Neural progenitor cell (in vitro differentiated cells): ENCODE data around the gene HSPE1. TPM values are rescaled to one million over a fixed set of nuclear protein-coding genes. Genes with fewer than 3 reads are reported as not detected.

ENCODE experiments used
- DNase-seq: peaks from one replicate; pipeline ENCODE4 v3.0.0-alpha.2; 2016; ENCODE audit warnings: low spot score
- H2AFZ ChIP-seq: fragments of 200-600 bp; sonication (generic); replicated peaks from 2 replicates; pipeline ENCODE4 v1.6.1; 2016; ENCODE audit warnings: antibody characterized with exemption
- H3F3A ChIP-seq: fragments of 200-600 bp; sonication (generic); 2 replicates; pipeline ENCODE4 v1.6.1; 2016; ENCODE audit warnings: antibody characterized with exemption, low read depth
- H3K27ac ChIP-seq: fragments of 200-600 bp; sonication (generic); 2 replicates; pipeline ENCODE4 v1.5.1; 2016; ENCODE audit warnings: mild to moderate bottlenecking
- H3K27me3 ChIP-seq: fragments of 200-600 bp; sonication (generic); 2 replicates; pipeline ENCODE4 v1.6.1; 2016; ENCODE audit warnings: mild to moderate bottlenecking, moderate library complexity
- H3K36me3 ChIP-seq: fragments of 200-600 bp; sonication (generic); 2 replicates; pipeline ENCODE4 v1.5.1; 2016
- H3K4me1 ChIP-seq: fragments of 200-600 bp; sonication (generic); 2 replicates; pipeline ENCODE4 v1.6.1; 2016; ENCODE audit warnings: mixed run types
- H3K4me2 ChIP-seq: fragments of 200-600 bp; sonication (generic); 2 replicates; pipeline ENCODE4 v1.6.1; 2016
- H3K4me3 ChIP-seq: fragments of 200-600 bp; sonication (generic); 2 replicates; pipeline ENCODE4 v1.5.1; 2016
- H3K79me2 ChIP-seq: fragments of 200-600 bp; sonication (generic); 2 replicates; pipeline ENCODE4 v1.6.1; 2016; ENCODE audit warnings: low read depth
- H3K9ac ChIP-seq: fragments of 200-600 bp; sonication (generic); 2 replicates; pipeline ENCODE4 v1.6.1; 2016
- H3K9me3 ChIP-seq: fragments of 200-600 bp; sonication (generic); 2 replicates; pipeline ENCODE4 v1.5.1; 2016; ENCODE audit warnings: low read depth
- H4K20me1 ChIP-seq: fragments of 200-600 bp; sonication (generic); 2 replicates; pipeline ENCODE4 v1.6.1; 2016; ENCODE audit warnings: low read depth
- H3K27ac Mint-ChIP-seq: 3 replicates; pipeline ENCODE4 v1.8.0; 2021; ENCODE audit warnings: mixed read lengths
- H3K27me3 Mint-ChIP-seq: 2 replicates; pipeline ENCODE4 v1.8.0; 2022; ENCODE audit warnings: low read depth, mild to moderate bottlenecking, inconsistent platforms, moderate library complexity, mixed read lengths; ENCODE audit not compliant: insufficient read depth
- H3K36me3 Mint-ChIP-seq: 3 replicates; pipeline ENCODE4 v1.8.0; 2021; ENCODE audit warnings: mixed read lengths
- H3K4me1 Mint-ChIP-seq: 3 replicates; pipeline ENCODE4 v1.8.0; 2021; ENCODE audit warnings: mixed read lengths
- H3K4me3 Mint-ChIP-seq: 3 replicates; pipeline ENCODE4 v1.8.0; 2021; ENCODE audit warnings: mild to moderate bottlenecking, moderate library complexity, mixed read lengths
- H3K9me3 Mint-ChIP-seq: 3 replicates; pipeline ENCODE4 v1.8.0; 2020; ENCODE audit warnings: mixed read lengths
- EZH2 ChIP-seq: fragments of 200-600 bp; sonication (generic); IDR thresholded peaks from 2 replicates; pipeline ENCODE4 v1.6.1; 2017; ENCODE audit warnings: antibody characterized with exemption, mild to moderate bottlenecking, moderate library complexity
- EZH2phosphoT487 ChIP-seq: fragments of 200-600 bp; sonication (generic); IDR thresholded peaks from 2 replicates; pipeline ENCODE4 v1.6.1; 2017; ENCODE audit warnings: antibody characterized with exemption
- total RNA-seq: library from RNA; depleted of rRNA; stranded (reverse); fragments of >200 nt; gene quantifications from 2 replicates; pipeline ENCODE4 v1.2.3, GENCODE V29; 2015; ENCODE audit warnings: low replicate concordance
- TF ChIP-seq, protein P1 (sequence below): fragments of 200-600 bp; sonication (generic); IDR thresholded peaks from 2 replicates; pipeline ENCODE4 v1.5.1; 2017; ENCODE audit warnings: antibody characterized with exemption, mild to moderate bottlenecking

The HSPE1 gene
- total RNA-seq, 1 donor from 2014 or later, result 320 TPM

DNA sequence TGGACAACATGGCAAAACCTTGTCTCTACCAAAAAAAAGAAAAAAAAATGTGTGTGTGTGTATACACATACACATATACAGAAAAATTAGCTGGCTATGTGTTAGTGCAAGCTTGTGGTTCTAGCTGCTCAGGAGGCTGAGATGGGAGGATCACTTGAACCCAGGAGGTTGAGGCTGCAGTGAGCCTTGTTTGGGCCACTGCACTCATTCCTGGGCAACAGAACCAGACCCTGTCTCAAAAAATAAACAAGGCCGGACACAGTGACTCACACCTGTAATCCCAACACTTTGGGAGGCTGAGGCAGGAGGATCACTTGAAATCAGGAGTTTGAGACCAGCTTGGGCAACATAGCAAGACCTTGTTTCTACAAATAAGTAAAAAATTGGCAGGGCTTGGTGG lies 44.8 kb upstream of the HSPE1 start:
- peaks cover 19% of the 10 kb centered on the region for H3K4me1 Mint-ChIP-seq
- no peak overlapping the region for H2AFZ ChIP-seq
- H3K27me3 ChIP-seq, result no peaks in the 10 kb centered on the region
- H3K79me2 ChIP-seq, result peaks cover 50% of the 10 kb centered on the region
- peaks cover 19% of the 10 kb centered on the region for H3F3A ChIP-seq
- peaks cover 2% of the 10 kb centered on the region for H3K36me3 Mint-ChIP-seq
- no peaks in the 10 kb centered on the region for H4K20me1 ChIP-seq
- H3K9ac ChIP-seq, result no peak overlapping the region
- no peak for DNase-seq
- no peak overlapping the region for H3K4me3 ChIP-seq
- H3K36me3 ChIP-seq, result no peaks in the 10 kb centered on the region
- peaks cover 2% of the 10 kb centered on the region for H3K27me3 Mint-ChIP-seq
- peaks cover 11% of the 10 kb centered on the region for H3K4me1 ChIP-seq
- no peak overlapping the region for H3K4me2 ChIP-seq
- peak overlapping the region; percentile 57 for H3K4me3 Mint-ChIP-seq
- no peaks in the 10 kb centered on the region for H3K9me3 ChIP-seq
- no peaks in the 10 kb centered on the region for H3K9me3 Mint-ChIP-seq
- H3K27ac ChIP-seq, result no peak overlapping the region
- no peak overlapping the region for H3K27ac Mint-ChIP-seq
- TF ChIP-seq EZH2 (no peak), EZH2phosphoT487 (no peak)
- TF ChIP-seq, protein P1, sequence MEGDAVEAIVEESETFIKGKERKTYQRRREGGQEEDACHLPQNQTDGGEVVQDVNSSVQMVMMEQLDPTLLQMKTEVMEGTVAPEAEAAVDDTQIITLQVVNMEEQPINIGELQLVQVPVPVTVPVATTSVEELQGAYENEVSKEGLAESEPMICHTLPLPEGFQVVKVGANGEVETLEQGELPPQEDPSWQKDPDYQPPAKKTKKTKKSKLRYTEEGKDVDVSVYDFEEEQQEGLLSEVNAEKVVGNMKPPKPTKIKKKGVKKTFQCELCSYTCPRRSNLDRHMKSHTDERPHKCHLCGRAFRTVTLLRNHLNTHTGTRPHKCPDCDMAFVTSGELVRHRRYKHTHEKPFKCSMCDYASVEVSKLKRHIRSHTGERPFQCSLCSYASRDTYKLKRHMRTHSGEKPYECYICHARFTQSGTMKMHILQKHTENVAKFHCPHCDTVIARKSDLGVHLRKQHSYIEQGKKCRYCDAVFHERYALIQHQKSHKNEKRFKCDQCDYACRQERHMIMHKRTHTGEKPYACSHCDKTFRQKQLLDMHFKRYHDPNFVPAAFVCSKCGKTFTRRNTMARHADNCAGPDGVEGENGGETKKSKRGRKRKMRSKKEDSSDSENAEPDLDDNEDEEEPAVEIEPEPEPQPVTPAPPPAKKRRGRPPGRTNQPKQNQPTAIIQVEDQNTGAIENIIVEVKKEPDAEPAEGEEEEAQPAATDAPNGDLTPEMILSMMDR, result no peak

- no peaks in the 10 kb centered on the region for H3K27me3 ChIP-seq
- H3K9me3 ChIP-seq, result no peaks in the 10 kb centered on the region
- Mint-ChIP-seq H3K27me3 (no peaks in the 10 kb centered on the region), H3K4me3 (no peak overlapping the region), H3K9me3 (no peaks in the 10 kb centered on the region), H3K4me1 (no peaks in the 10 kb centered on the region), H3K27ac (no peak overlapping the region), H3K36me3 (peaks cover 2% of the 10 kb centered on the region)
- H3K27ac ChIP-seq, result no peak overlapping the region
- peaks cover 33% of the 10 kb centered on the region for H3K79me2 ChIP-seq
- H4K20me1 ChIP-seq, result no peaks in the 10 kb centered on the region
- H3K4me2 ChIP-seq, result no peak overlapping the region
- no peaks in the 10 kb centered on the region for H3K4me1 ChIP-seq
- H3K36me3 ChIP-seq, result no peaks in the 10 kb centered on the region
- no peaks in the 10 kb centered on the region for H3F3A ChIP-seq
- TF ChIP-seq EZH2, result no peak
- no peak overlapping the region for H3K4me3 ChIP-seq
- DNase-seq, result no peak
- H3K9ac ChIP-seq, result no peak overlapping the region
- no peak overlapping the region for H2AFZ ChIP-seq
Observed at GRCh38 chr2:197460649-197461048, 39.5 kb upstream of the HSPE1 start.

GRCh38 chr2:197461057-197461456 lies 39.1 kb upstream of the HSPE1 start:
- H3K4me2 ChIP-seq, result no peak overlapping the region
- H3F3A ChIP-seq, result no peaks in the 10 kb centered on the region
- H3K9ac ChIP-seq, result no peak overlapping the region
- H3K4me1 Mint-ChIP-seq, result no peaks in the 10 kb centered on the region
- no peak overlapping the region for H2AFZ ChIP-seq
- no peaks in the 10 kb centered on the region for H3K27me3 ChIP-seq
- peaks cover 28% of the 10 kb centered on the region for H3K79me2 ChIP-seq
- H3K36me3 Mint-ChIP-seq, result peaks cover 3% of the 10 kb centered on the region
- H3K4me3 ChIP-seq, result no peak overlapping the region
- H3K9me3 ChIP-seq, result no peaks in the 10 kb centered on the region
- H3K27me3 Mint-ChIP-seq, result no peaks in the 10 kb centered on the region
- H3K36me3 ChIP-seq, result no peaks in the 10 kb centered on the region
- no peak overlapping the region for H3K27ac ChIP-seq
- DNase-seq, result no peak
- no peaks in the 10 kb centered on the region for H3K9me3 Mint-ChIP-seq
- no peaks in the 10 kb centered on the region for H4K20me1 ChIP-seq
- no peak overlapping the region for H3K27ac Mint-ChIP-seq
- H3K4me1 ChIP-seq, result no peaks in the 10 kb centered on the region
- no peak overlapping the region for H3K4me3 Mint-ChIP-seq
- TF ChIP-seq EZH2 (no peak), EZH2phosphoT487 (no peak)
- TF ChIP-seq, protein P1, result no peak

GRCh38 chr2:197464175-197464574 lies 36.0 kb upstream of the HSPE1 start:
- no peak overlapping the region for H3K4me3 Mint-ChIP-seq
- H3K27me3 Mint-ChIP-seq, result no peaks in the 10 kb centered on the region
- Histone ChIP-seq H3F3A (no peaks in the 10 kb centered on the region), H3K79me2 (no peaks in the 10 kb centered on the region), H3K36me3 (no peaks in the 10 kb centered on the region), H3K4me3 (no peak overlapping the region), H3K4me2 (no peak overlapping the region), H3K27ac (no peak overlapping the region), H3K4me1 (no peaks in the 10 kb centered on the region), H3K9ac (no peak overlapping the region), H3K27me3 (no peaks in the 10 kb centered on the region), H3K9me3 (no peaks in the 10 kb centered on the region), H4K20me1 (no peaks in the 10 kb centered on the region), H2AFZ (no peak overlapping the region)
- no peaks in the 10 kb centered on the region for H3K9me3 Mint-ChIP-seq
- no peak for DNase-seq
- H3K27ac Mint-ChIP-seq, result peak overlapping the region; percentile 15
- TF ChIP-seq EZH2phosphoT487 (no peak), EZH2 (no peak)
- TF ChIP-seq, protein P1, result no peak
- peaks cover 9% of the 10 kb centered on the region for H3K36me3 Mint-ChIP-seq
- no peaks in the 10 kb centered on the region for H3K4me1 Mint-ChIP-seq
